Activated effector memory CD4-positive, alpha-beta T cell treated with Interleukin-2 at 50 U/mL for 16 hours (primary cell): ENCODE data around the gene SORCS3.

Experiments
- DNase-seq: peaks from one replicate; pipeline ENCODE4 v3.0.0-alpha.2; 2020

Gene SORCS3

DNA sequence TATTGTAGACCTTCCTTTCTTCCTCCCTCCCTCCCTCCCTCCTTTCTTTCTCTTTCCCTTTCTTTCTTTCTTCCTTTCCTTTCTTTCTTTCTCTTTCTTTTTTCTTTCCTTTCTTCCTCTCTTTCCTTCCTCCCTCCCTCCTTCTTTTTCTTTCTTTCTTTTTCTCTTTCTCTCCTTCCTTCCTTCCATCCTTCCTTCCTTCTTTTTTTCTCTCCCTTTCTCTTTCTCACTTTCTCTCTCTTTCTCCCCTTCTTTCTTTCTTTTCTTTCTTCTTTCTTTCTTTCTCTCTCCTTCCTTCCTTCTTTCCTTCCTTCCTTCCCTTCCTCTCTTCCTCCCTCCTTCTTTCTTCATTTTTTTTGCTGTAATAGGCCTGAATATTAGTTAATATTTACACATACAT lies 638.0 kb downstream of the SORCS3 start:
- DNase-seq = no peak

- DNase-seq = no peak
These were observed 639.8 kb downstream of the SORCS3 start for GRCh38 chr10:105280895-105281294.

DNA sequence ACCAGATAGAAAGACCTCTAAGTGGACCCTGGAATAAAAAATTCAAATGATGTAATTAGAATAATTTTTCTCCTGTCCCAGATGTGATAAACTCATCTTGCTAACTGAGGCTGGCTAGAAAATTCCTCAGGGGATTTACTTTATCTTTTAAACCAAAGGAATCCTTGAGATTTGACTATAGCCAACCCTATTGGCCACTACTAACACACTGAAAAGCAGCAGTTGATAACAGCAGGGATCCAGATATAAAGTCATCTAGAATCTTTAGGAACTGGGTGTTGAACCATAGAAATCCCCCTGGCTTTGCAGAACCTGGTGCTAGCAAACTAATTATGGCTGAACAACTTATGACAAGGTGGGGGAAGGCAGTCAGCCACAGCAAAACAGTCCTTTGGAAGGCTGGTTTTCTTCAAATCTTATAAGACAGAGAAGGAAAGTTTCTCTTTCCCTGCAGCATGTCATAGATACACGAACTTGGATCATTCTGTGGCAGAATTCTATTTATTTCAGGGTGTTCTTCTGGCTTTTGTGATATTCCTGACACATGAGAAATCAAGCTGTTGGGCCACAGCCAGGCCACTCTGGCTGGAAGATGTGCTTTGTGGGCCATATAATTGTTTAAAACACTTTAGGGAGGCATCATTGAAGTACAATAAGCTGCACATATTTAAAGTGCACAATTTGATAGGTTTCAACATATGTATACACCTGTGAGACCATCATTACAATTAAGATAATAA lies 643.6 kb downstream of the SORCS3 start:
- DNase-seq = no peak

GRCh38 chr10:105288026-105288425 lies 646.9 kb downstream of the SORCS3 start:
- no peak for DNase-seq

DNA sequence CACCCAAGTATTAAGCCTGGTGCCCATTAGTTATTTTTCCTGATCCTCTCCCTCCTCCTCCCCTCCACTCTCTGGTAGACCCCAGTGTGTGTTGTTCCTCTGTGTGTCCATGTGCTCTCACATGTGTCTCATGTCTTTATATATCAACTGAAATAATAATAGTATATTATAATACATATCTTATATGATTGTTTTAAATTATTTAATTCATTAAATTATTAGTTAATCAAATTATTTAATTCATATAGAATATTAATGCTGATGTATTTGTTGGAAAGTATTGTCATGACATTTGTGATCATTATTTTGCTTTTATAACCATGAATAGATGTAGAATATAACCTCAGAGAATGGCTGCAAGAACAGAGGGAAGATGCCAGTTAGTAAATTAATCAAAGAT lies 647.5 kb downstream of the SORCS3 start:
- no peak for DNase-seq

DNA sequence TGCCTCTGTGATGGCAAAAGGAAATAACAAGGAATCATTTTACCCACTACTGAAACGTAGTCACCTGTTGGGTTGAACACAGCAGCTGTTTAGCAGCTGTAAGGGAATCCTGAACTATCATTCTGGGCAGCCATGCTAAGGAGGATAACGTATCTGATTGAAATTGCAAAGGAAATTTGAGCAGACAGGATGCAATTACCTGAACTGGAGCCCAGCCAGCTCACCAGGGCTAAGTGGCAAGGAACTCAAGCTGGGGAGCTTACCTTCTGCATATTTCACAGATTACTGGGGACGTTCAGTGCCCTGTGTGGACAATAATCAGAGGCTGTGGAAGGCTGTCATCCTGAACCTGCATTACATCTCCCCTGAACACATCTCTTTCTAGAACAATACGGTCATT lies 650.5 kb downstream of the SORCS3 start:
- no peak for DNase-seq

DNA sequence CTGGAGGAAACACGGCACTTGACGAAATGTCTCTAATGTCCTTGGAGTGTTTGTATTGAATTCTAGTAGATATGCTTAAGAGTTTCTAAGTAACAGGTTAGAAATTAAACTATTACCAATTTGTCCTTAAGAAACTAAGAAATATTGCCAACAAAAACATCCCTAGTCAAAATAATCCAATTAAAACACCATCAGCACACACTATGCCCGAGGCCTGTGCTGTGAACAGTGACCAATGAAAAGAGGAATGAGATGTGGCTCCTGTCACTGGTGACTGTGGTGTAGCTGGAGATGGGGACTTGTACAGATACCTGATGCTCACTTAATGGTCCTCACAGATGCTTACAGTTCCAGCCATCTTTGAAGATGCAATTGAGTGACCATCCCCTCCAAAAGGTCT lies 651.1 kb downstream of the SORCS3 start:
- no peak for DNase-seq
